GM23248 (cell line): ENCODE data around the gene XKR7.

ENCODE experiments used
- EZH2 ChIP-seq: fragments of 200-600 bp; sonication (generic); IDR thresholded peaks from 2 replicates; pipeline ENCODE4 v1.6.1; 2018; ENCODE audit warnings: antibody characterized with exemption, mild to moderate bottlenecking; ENCODE audit not compliant: insufficient read depth, poor library complexity, severe bottlenecking
- EZH2phosphoT487 ChIP-seq: fragments of 200-600 bp; sonication (generic); IDR thresholded peaks from 2 replicates; pipeline ENCODE4 v1.6.1; 2018; ENCODE audit warnings: antibody characterized with exemption, moderate library complexity, mild to moderate bottlenecking, low read depth; ENCODE audit not compliant: insufficient read depth

GRCh38 chr20:31990641-31991338 is 22.8 kb downstream of the XKR7 start:
- TF ChIP-seq EZH2: no peak
- no peak for TF ChIP-seq EZH2phosphoT487
